Mesothelial cell of epicardium (in vitro differentiated cells): ENCODE measurements around the gene LIG1. TPM values are rescaled to one million over a fixed set of nuclear protein-coding genes. Genes with fewer than 3 reads are reported as not detected.
"Not testable (repeated sequence)": the region's sequence is repeated elsewhere in the genome, so short reads cannot be mapped to it uniquely, and the experiment has no call there.

Experiments used
- DNase-seq, 2 experiments: peaks; one replicate each; pipeline ENCODE4 v3.0.0; 2021; ENCODE audit warnings: low spot score in 2 of 2; ENCODE audit not compliant: unreplicated experiment in 2 of 2
- H3K27ac Mint-ChIP-seq: 2 replicates; pipeline ENCODE4 v1.8.0; 2021; ENCODE audit warnings: mixed read lengths
- H3K27me3 Mint-ChIP-seq: 2 replicates; pipeline ENCODE4 v1.8.0; 2021; ENCODE audit warnings: low read depth, mixed read lengths
- H3K36me3 Mint-ChIP-seq: 2 replicates; pipeline ENCODE4 v1.8.0; 2021; ENCODE audit warnings: mixed read lengths
- H3K4me1 Mint-ChIP-seq: 2 replicates; pipeline ENCODE4 v1.8.0; 2021; ENCODE audit warnings: mixed read lengths
- H3K4me3 Mint-ChIP-seq: 2 replicates; pipeline ENCODE4 v1.8.0; 2021; ENCODE audit warnings: mild to moderate bottlenecking, moderate library complexity, mixed read lengths
- H3K9me3 Mint-ChIP-seq: 2 replicates; pipeline ENCODE4 v1.8.0; 2021; ENCODE audit warnings: mixed read lengths
- CTCF ChIP-seq: fragments of 200-600 bp; sonication (generic); IDR thresholded peaks from one replicate; pipeline ENCODE4 v1.5.0; 2021; ENCODE audit warnings: antibody characterized with exemption; ENCODE audit not compliant: unreplicated experiment
- total RNA-seq: library from RNA; stranded (reverse); gene quantifications from 3 replicates; pipeline ENCODE4 v1.2.1, GENCODE V29; 2021

The LIG1 gene
- total RNA-seq, 1 donor from 2014 or later: 66.5 TPM

- H3K4me1 Mint-ChIP-seq: no peaks in the 10 kb centered on the region
- no peaks in the 10 kb centered on the region for H3K36me3 Mint-ChIP-seq
- no peak for TF ChIP-seq CTCF
- H3K27ac Mint-ChIP-seq: no peak overlapping the region
- no peaks in the 10 kb centered on the region for H3K9me3 Mint-ChIP-seq
- peaks cover 14% of the 10 kb centered on the region for H3K27me3 Mint-ChIP-seq
- H3K4me3 Mint-ChIP-seq: no peak overlapping the region
- no peak for DNase-seq
These were observed 85.1 kb downstream of the LIG1 start for GRCh38 chr19:48085076-48085475.

- Mint-ChIP-seq H3K36me3 (no peaks in the 10 kb centered on the region), H3K27ac (no peak overlapping the region), H3K4me1 (no peaks in the 10 kb centered on the region), H3K9me3 (no peaks in the 10 kb centered on the region), H3K27me3 (peaks cover 15% of the 10 kb centered on the region), H3K4me3 (no peak overlapping the region)
- no peak for TF ChIP-seq CTCF
- no peak for DNase-seq
These were observed 89.0 kb downstream of the LIG1 start for GRCh38 chr19:48081106-48081505.

GRCh38 chr19:48070177-48070769, 99.9 kb downstream of the LIG1 start:
- not testable (repeated sequence) for H3K27me3 Mint-ChIP-seq, H3K9me3 Mint-ChIP-seq, H3K36me3 Mint-ChIP-seq, DNase-seq, H3K4me3 Mint-ChIP-seq, H3K4me1 Mint-ChIP-seq, H3K27ac Mint-ChIP-seq

GRCh38 chr19:48069435-48069834, 100.7 kb downstream of the LIG1 start:
- no peak for TF ChIP-seq CTCF
- H3K9me3 Mint-ChIP-seq: no peaks in the 10 kb centered on the region
- DNase-seq: no peak
- no peak overlapping the region for H3K4me3 Mint-ChIP-seq
- H3K27me3 Mint-ChIP-seq: peaks cover 5% of the 10 kb centered on the region
- no peaks in the 10 kb centered on the region for H3K4me1 Mint-ChIP-seq
- H3K27ac Mint-ChIP-seq: no peak overlapping the region
- no peaks in the 10 kb centered on the region for H3K36me3 Mint-ChIP-seq

Other genes starting within 250 kb of the LIG1 start
- gene BSPH1, start 178.2 kb downstream of the LIG1 start, total RNA-seq: not detected in 3 replicates
- 1.0 TPM in 1 of 3 replicates, not detected in the others for gene ELSPBP1, start 175.7 kb downstream of the LIG1 start, total RNA-seq
- gene CABP5, start 126.3 kb downstream of the LIG1 start, total RNA-seq: not detected in 3 replicates
- 1.6 to 2.5 TPM (median 2.0 TPM) in 3 replicates for gene PLA2G4C, start 59.5 kb downstream of the LIG1 start, total RNA-seq
- 9.3 to 11.7 TPM (median 10.2 TPM) in 3 replicates for gene ZSWIM9, start 336 bp upstream of the LIG1 start, total RNA-seq
- gene CARD8, start 85.6 kb upstream of the LIG1 start, total RNA-seq: 48.7 to 51.5 TPM (median 50.0 TPM) in 3 replicates
- gene ZNF114, start 99.7 kb upstream of the LIG1 start, total RNA-seq: 3.7 to 4.4 TPM (median 3.9 TPM) in 3 replicates
- gene EMP3, start 155.2 kb upstream of the LIG1 start, total RNA-seq: 50.2 to 57.3 TPM (median 52.5 TPM) in 3 replicates
- 8.2 to 11.7 TPM (median 8.6 TPM) in 3 replicates for gene TMEM143, start 193.6 kb upstream of the LIG1 start, total RNA-seq
- gene SYNGR4, start 194.0 kb upstream of the LIG1 start, total RNA-seq: not detected in 3 replicates
- 255 to 262 TPM (median 260 TPM) in 3 replicates for gene KDELR1, start 221.2 kb upstream of the LIG1 start, total RNA-seq
- gene GRIN2D, start 223.3 kb upstream of the LIG1 start, total RNA-seq: 14.5 to 15.8 TPM (median 15.7 TPM) in 3 replicates